GM20000 (cell line): ENCODE results near the gene COL12A1.

Experiments
- DNase-seq: peaks from one replicate; pipeline ENCODE4 v3.0.0; 2012; ENCODE audit warnings: low spot score
- CTCF ChIP-seq: IDR thresholded peaks from 2 replicates; pipeline ENCODE4 v1.5.1; 2012; ENCODE audit warnings: mild to moderate bottlenecking, control low read depth; ENCODE audit errors: extremely low read depth, missing control alignments

Gene COL12A1

GRCh38 chr6:75085931-75086635, 119.8 kb downstream of the COL12A1 start:
- TF ChIP-seq CTCF, result no peak
- DNase-seq, result no peak

GRCh38 chr6:75084872-75085381, 120.9 kb downstream of the COL12A1 start:
- DNase-seq, result no peak
- no peak for TF ChIP-seq CTCF

GRCh38 chr6:75084018-75084417, 121.8 kb downstream of the COL12A1 start:
- no peak for TF ChIP-seq CTCF

GRCh38 chr6:75081921-75082320, 123.9 kb downstream of the COL12A1 start:
- no peak for DNase-seq

More at GRCh38 chr6:75084018-75084417, 121.8 kb downstream of the COL12A1 start:
- DNase-seq, result no peak

GRCh38 chr6:75081047-75081446, 124.8 kb downstream of the COL12A1 start:
- no peak for DNase-seq
- TF ChIP-seq CTCF, result no peak

More at GRCh38 chr6:75081921-75082320, 123.9 kb downstream of the COL12A1 start:
- TF ChIP-seq CTCF, result no peak

GRCh38 chr6:75079589-75079988, 126.3 kb downstream of the COL12A1 start:
- no peak for DNase-seq
- no peak for TF ChIP-seq CTCF

- no peak for TF ChIP-seq CTCF
- DNase-seq, result no peak
These were observed 128.2 kb downstream of the COL12A1 start for GRCh38 chr6:75077701-75078100.
